ENCODE measurements around the gene ANKRD33. TPM values are rescaled to one million over a fixed set of nuclear protein-coding genes. Genes with fewer than 3 reads are reported as not detected.
A peak's percentile ranks its signal among the peaks of the same experiment; 100 is the strongest.

ANKRD33 gene
- total and polyA plus RNA-seq, 8 donors, result not detected

DNA sequence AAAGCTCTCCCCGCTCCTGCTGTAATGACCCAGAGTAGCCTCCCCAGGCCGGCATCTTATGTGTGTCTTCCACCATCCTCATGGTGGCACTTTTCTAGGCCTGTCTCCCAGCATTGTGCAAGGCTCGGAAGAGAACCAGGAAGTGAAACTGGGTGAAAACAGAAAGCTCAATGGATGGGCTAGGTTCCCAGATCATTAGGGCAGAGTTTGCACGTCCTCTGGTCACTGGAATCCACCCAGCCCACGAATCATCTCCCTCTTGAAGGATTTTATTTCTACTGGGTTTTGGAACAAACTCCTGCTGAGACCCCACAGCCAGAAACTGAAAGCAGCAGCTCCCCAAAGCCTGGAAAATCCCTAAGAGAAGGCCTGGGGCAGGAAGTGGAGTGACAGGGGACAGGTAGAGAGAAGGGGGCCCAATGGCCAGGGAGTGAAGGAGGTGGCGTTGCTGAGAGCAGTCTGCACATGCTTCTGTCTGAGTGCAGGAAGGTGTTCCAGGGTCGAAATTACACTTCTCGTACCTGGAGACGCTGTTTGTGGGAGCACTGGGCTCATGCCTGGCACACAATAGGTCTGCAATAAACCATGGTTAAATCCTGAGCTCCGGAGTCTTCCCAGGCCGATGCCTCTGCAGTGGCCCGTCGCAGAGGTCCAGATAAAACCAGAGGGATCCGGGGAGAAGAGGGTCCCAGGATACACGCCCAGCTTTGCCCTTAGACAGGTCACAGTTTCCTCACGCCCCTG, 35.0 kb downstream of the ANKRD33 start:
- intact Hi-C loops (cut with DNase I), result loop anchor here in 1 of 3 donors (5.0 kb wide), 1 partner anchor 59 kb away; no protein-coding TSS in a partner anchor
- TF ChIP-seq, protein P1, sequence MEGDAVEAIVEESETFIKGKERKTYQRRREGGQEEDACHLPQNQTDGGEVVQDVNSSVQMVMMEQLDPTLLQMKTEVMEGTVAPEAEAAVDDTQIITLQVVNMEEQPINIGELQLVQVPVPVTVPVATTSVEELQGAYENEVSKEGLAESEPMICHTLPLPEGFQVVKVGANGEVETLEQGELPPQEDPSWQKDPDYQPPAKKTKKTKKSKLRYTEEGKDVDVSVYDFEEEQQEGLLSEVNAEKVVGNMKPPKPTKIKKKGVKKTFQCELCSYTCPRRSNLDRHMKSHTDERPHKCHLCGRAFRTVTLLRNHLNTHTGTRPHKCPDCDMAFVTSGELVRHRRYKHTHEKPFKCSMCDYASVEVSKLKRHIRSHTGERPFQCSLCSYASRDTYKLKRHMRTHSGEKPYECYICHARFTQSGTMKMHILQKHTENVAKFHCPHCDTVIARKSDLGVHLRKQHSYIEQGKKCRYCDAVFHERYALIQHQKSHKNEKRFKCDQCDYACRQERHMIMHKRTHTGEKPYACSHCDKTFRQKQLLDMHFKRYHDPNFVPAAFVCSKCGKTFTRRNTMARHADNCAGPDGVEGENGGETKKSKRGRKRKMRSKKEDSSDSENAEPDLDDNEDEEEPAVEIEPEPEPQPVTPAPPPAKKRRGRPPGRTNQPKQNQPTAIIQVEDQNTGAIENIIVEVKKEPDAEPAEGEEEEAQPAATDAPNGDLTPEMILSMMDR (IDR thresholded peaks at IDR 0.05), result no peak
- H3K4me3 ChIP-seq, result no peak overlapping the region
- 51 to 66% methylated on average over 16 of the region's 16 CpGs for WGBS, 2 donors
- DNase-seq (peak in 2 of 6 donors; percentile 26 to 51), FAIRE-seq (no peak), ATAC-seq (peak in 3 of 4 donors; percentile 65 to 81 (median 72))
- H3K36me3 ChIP-seq, result no peaks in the 10 kb centered on the region
- H3K27ac ChIP-seq, result peak overlapping the region in 2 of 4 donors; percentile 35 to 74
- H3K27me3 ChIP-seq, result no peaks in the 10 kb centered on the region
- H3K9me3 ChIP-seq, result no peaks in the 10 kb centered on the region
- H3K4me1 ChIP-seq, result peaks cover 0 to 8% (median 0%) of the 10 kb centered on the region in 3 donors

- Histone ChIP-seq H3K4me3 (no peak overlapping the region), H3K27me3 (no peaks in the 10 kb centered on the region), H3K9me3 (no peaks in the 10 kb centered on the region), H3K36me3 (no peaks in the 10 kb centered on the region), H3K27ac (peak overlapping the region in 2 of 4 donors; percentile 35 to 74), H3K4me1 (peaks cover 0 to 8% (median 0%) of the 10 kb centered on the region in 3 donors)
- FAIRE-seq (no peak), ATAC-seq (peak; percentile 55 to 80 (median 75)), DNase-seq (peak in 4 of 6 donors; percentile 50 to 83 (median 70))
- intact Hi-C loops (cut with DNase I), result loop anchor here in 1 of 3 donors (5.0 kb wide), 1 partner anchor 59 kb away; no protein-coding TSS in a partner anchor
- TF ChIP-seq, protein P1 (IDR thresholded peaks at IDR 0.05), result peak; percentile 51 to 76 (median 72)
- 31 to 45% methylated on average over 28 to 31 of the region's 31 CpGs for WGBS, 2 donors
Observed at GRCh38 chr12:51923506-51924365, 35.8 kb downstream of the ANKRD33 start.

- Histone ChIP-seq H3K4me3 (no peak overlapping the region), H3K36me3 (no peaks in the 10 kb centered on the region), H3K4me1 (peaks cover 0 to 8% (median 0%) of the 10 kb centered on the region in 3 donors), H3K27ac (no peak overlapping the region), H3K9me3 (no peaks in the 10 kb centered on the region), H3K27me3 (no peaks in the 10 kb centered on the region)
- intact Hi-C loops (cut with DNase I), result loop anchor here in 2 of 3 donors (5.0 kb wide), 2 partner anchors 58 to 68 kb away; no protein-coding TSS in a partner anchor
- no peak for ATAC-seq
- peak in 1 of 6 donors; percentile 27 for DNase-seq
- no peak for FAIRE-seq
- TF ChIP-seq, protein P1 (IDR thresholded peaks at IDR 0.05), result no peak
- 84 to 85% methylated on average over 5 of the region's 5 CpGs for WGBS, 2 donors
Observed at GRCh38 chr12:51924551-51925319, 36.8 kb downstream of the ANKRD33 start.

- no peaks in the 10 kb centered on the region for H3K9me3 ChIP-seq
- no peaks in the 10 kb centered on the region for H3K27me3 ChIP-seq
- ATAC-seq (no peak), DNase-seq (no peak), FAIRE-seq (no peak)
- 56 to 61% methylated on average over 3 of the region's 3 CpGs for WGBS, 2 donors
- no peak overlapping the region for H3K4me3 ChIP-seq
- TF ChIP-seq, protein P1 (IDR thresholded peaks at IDR 0.05), result no peak
- no peaks in the 10 kb centered on the region for H3K36me3 ChIP-seq
- peak overlapping the region in 2 of 4 donors; percentile 20 to 24 for H3K27ac ChIP-seq
- intact Hi-C loops (cut with DNase I), result loop anchor here in 1 of 3 donors (5.0 kb wide), 1 partner anchor 67 kb away; no protein-coding TSS in a partner anchor
- H3K4me1 ChIP-seq, result peaks cover 0 to 8% (median 0%) of the 10 kb centered on the region in 3 donors
Observed at GRCh38 chr12:51925346-51926063, 37.6 kb downstream of the ANKRD33 start.

Data from pancreas (tissue), 10 donors.